ENCODE results near the gene LBH. TPM values are rescaled to one million over a fixed set of nuclear protein-coding genes. Genes with fewer than 3 reads are reported as not detected.

The LBH gene
- total and polyA plus RNA-seq, 10 donors, result 48.7 to 178 (median 116) TPM

DNA sequence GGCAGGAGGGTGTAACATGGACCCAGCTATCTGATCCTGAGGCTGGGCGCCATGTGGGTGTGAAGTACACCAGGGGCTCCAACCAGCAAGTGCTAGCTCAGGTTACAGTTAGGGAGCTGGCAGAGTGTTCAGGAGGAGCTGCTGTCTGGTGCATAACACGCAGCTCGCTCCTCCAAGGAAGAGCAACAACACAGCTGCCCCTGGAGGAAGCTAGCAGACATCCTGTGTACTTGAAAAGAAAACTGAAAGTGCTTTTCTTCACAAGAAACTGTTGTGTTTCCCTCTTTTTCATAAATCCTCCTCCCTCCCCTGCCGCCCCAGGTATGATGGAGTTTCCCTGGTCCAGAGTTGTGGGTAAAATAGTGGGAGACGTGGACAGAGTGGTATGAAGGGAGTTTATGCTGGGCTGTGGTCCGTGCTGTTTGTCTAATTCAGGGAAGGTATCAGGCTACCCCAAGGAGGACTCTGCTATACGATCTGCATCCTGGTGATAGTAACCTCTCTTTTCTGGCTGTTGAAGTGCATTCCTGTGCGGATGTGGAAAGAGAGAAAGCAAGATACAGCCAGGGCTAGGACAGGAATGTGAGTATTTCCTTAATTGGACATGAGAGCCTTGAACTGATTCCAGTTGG, 6.1 kb upstream of the LBH start:
- 0 to 5% (median 4%) methylated on average over 8 of the region's 8 CpGs for WGBS, 5 donors
- intact Hi-C loops (cut with DNase I; ENCODE audit: low total_unique reads), result no loop called here
- peak overlapping the region in 7 of 8 donors; percentile 16 to 62 (median 32) for H3K4me3 ChIP-seq
- TF ChIP-seq, protein P1, sequence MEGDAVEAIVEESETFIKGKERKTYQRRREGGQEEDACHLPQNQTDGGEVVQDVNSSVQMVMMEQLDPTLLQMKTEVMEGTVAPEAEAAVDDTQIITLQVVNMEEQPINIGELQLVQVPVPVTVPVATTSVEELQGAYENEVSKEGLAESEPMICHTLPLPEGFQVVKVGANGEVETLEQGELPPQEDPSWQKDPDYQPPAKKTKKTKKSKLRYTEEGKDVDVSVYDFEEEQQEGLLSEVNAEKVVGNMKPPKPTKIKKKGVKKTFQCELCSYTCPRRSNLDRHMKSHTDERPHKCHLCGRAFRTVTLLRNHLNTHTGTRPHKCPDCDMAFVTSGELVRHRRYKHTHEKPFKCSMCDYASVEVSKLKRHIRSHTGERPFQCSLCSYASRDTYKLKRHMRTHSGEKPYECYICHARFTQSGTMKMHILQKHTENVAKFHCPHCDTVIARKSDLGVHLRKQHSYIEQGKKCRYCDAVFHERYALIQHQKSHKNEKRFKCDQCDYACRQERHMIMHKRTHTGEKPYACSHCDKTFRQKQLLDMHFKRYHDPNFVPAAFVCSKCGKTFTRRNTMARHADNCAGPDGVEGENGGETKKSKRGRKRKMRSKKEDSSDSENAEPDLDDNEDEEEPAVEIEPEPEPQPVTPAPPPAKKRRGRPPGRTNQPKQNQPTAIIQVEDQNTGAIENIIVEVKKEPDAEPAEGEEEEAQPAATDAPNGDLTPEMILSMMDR (IDR thresholded peaks at IDR 0.05 in 8 of 11, conservative IDR thresholded peaks at IDR 0.05 in 3 of 11), result peak in 2 of 11 experiments; percentile 17 to 27
- TF ChIP-seq POLR2A (IDR thresholded peaks at IDR 0.05) (no peak), POLR2AphosphoS5 (IDR thresholded peaks at IDR 0.05) (peak in 2 of 3 donors; percentile 60 to 62)
- H3K27me3 ChIP-seq (replicated peaks in 1 of 7), result peaks cover 0 to 1% (median 0%) of the 10 kb centered on the region in 7 donors
- H3K27ac ChIP-seq, result peak overlapping the region; percentile 76 to 92 (median 88)
- H3K36me3 ChIP-seq, result no peaks in the 10 kb centered on the region
- DNase-seq, result peak; percentile 84
- no peaks in the 10 kb centered on the region for H3K9me3 ChIP-seq
- peaks cover 30 to 82% (median 60%) of the 10 kb centered on the region in 6 donors for H3K4me1 ChIP-seq

DNA sequence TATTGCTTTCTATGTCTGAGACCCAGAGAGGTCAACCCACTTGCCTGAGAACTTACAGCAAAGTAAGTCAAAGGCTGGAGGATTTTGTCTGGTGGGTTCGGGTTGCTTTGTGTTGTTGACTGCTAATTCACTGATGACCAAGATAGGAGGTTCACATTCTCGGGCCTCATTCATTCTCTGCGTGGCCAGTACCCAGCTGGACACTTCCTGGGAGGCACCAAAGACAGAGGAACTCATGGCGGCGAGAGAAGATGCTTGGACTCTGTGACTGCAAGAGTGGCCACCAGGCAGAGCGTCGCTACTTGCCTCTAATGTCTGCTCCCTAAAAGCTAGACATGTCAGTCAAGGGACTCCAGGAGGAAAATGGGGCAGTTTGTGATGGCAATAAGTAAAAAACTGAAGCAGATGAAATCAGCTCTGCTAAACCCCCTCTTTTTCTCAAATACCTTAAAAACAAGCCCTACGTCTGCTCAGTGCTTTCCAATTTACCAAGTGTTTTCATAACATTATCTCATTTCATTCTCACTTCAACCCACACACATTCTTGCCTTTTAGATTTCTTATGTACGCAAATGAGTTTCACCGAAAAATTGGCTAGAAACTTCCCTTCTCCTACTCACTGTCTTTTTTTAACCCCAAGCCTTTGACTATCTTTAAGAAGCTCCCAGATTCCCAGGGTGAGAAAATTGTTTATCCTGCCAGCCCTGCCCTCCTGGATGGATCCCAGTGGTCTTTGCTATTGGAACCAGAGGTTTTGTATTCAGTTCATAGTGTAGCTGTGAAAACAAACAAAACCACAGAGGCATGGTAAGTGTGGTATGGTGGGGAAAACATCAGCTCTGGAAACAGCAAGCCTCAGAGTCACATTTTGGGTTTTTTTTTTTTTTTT, 4.9 kb upstream of the LBH start:
- Histone ChIP-seq H3K27me3 (replicated peaks in 1 of 7) (peaks cover 0 to 12% (median 0%) of the 10 kb centered on the region in 7 donors), H3K4me3 (peak overlapping the region in 2 of 8 donors; percentile 26 to 62), H3K4me1 (peaks cover 30 to 91% (median 65%) of the 10 kb centered on the region in 6 donors), H3K36me3 (no peaks in the 10 kb centered on the region), H3K9me3 (no peaks in the 10 kb centered on the region), H3K27ac (peak overlapping the region; percentile 76 to 92 (median 88))
- intact Hi-C loops (cut with DNase I; ENCODE audit: low total_unique reads), result no loop called here
- no peak for DNase-seq
- no peak for TF ChIP-seq POLR2A (IDR thresholded peaks at IDR 0.05)
- no peak for TF ChIP-seq POLR2AphosphoS5 (IDR thresholded peaks at IDR 0.05)
- TF ChIP-seq, protein P1 (IDR thresholded peaks at IDR 0.05 in 8 of 11, conservative IDR thresholded peaks at IDR 0.05 in 3 of 11), result no peak
- 70 to 84% (median 72%) methylated on average over 10 of the region's 10 CpGs for WGBS, 5 donors

DNA sequence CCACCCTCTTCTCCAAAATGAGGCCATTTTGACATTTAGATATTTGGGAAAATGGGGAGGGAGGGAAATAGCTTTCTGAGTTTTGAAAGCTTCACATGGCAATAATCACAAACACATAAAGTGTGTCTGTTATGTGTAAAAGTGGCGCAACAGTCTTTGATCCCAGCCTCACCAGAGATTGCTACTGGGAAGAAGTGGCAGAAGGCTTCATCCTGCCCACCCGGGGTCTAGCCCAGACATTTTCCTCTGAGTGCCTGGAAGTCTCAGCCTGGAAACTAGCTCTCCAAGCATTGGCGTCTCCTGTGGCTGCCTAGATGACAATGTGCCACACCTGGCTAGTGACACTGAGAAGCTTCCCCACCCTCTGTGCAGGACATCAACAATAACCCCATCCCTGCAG, 1.7 kb upstream of the LBH start:
- H3K27ac ChIP-seq, result peak overlapping the region in 4 of 8 donors; percentile 95 to 98 (median 97)
- no peaks in the 10 kb centered on the region for H3K9me3 ChIP-seq
- TF ChIP-seq, protein P1 (IDR thresholded peaks at IDR 0.05 in 8 of 11, conservative IDR thresholded peaks at IDR 0.05 in 3 of 11), result no peak
- TF ChIP-seq POLR2AphosphoS5 (IDR thresholded peaks at IDR 0.05) (no peak), POLR2A (IDR thresholded peaks at IDR 0.05) (no peak)
- H3K4me3 ChIP-seq, result no peak overlapping the region
- H3K27me3 ChIP-seq (replicated peaks in 1 of 7), result peaks cover 0 to 29% (median 0%) of the 10 kb centered on the region in 7 donors
- peaks cover 22 to 90% (median 58%) of the 10 kb centered on the region in 6 donors for H3K4me1 ChIP-seq
- intact Hi-C loops (cut with DNase I; ENCODE audit: low total_unique reads), result no loop called here
- DNase-seq, result no peak
- H3K36me3 ChIP-seq, result peaks cover 0 to 3% (median under 1%) of the 10 kb centered on the region in 6 donors
- 74 to 99% (median 92%) methylated on average over 3 of the region's 3 CpGs for WGBS, 5 donors
